Fibroblast of pulmonary artery (primary cell): ENCODE measurements around the gene EEPD1.

Experiments
- DNase-seq: peaks from one replicate; pipeline ENCODE4 v3.0.0-alpha.2; 2010; ENCODE audit warnings: low read depth
- H3K4me3 ChIP-seq: replicated peaks from 2 replicates; pipeline ENCODE4 v1.5.1; 2011; ENCODE audit warnings: low read depth, mild to moderate bottlenecking, control low read depth, low read length, moderate library complexity
- TF ChIP-seq, protein P1 (sequence below): IDR thresholded peaks from 2 replicates; pipeline ENCODE4 v1.5.1; 2011; ENCODE audit warnings: mild to moderate bottlenecking, control low read depth, low read length, inconsistent platforms; ENCODE audit errors: missing control alignments

The EEPD1 gene

GRCh38 chr7:36131026-36131425 is 22.0 kb upstream of the EEPD1 start:
- TF ChIP-seq, protein P1, sequence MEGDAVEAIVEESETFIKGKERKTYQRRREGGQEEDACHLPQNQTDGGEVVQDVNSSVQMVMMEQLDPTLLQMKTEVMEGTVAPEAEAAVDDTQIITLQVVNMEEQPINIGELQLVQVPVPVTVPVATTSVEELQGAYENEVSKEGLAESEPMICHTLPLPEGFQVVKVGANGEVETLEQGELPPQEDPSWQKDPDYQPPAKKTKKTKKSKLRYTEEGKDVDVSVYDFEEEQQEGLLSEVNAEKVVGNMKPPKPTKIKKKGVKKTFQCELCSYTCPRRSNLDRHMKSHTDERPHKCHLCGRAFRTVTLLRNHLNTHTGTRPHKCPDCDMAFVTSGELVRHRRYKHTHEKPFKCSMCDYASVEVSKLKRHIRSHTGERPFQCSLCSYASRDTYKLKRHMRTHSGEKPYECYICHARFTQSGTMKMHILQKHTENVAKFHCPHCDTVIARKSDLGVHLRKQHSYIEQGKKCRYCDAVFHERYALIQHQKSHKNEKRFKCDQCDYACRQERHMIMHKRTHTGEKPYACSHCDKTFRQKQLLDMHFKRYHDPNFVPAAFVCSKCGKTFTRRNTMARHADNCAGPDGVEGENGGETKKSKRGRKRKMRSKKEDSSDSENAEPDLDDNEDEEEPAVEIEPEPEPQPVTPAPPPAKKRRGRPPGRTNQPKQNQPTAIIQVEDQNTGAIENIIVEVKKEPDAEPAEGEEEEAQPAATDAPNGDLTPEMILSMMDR, result no peak
- H3K4me3 ChIP-seq, result no peak overlapping the region
- no peak for DNase-seq

DNA sequence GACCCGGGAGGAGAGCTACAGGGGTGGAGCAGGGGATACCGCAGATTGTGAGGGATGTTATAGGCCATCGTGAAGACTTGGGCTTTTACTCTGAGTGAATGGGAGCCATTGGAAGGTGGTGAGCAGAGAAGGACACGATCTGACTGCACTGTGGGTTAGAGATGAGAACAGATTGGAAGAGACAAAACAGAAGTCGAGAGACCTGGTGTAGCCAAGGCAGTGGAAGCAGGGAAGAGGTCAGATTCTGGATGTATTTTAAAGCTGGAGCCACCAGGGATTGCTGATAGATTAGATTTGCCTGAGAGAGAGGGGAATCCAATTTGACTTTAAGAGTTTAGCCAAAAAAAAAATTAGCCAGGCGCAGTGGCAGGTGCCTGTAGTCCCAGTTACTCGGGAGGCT is 21.6 kb upstream of the EEPD1 start:
- no peak overlapping the region for H3K4me3 ChIP-seq
- DNase-seq, result no peak
- TF ChIP-seq, protein P1, result no peak

- no peak for DNase-seq
- TF ChIP-seq, protein P1, result no peak
- no peak overlapping the region for H3K4me3 ChIP-seq
These were observed 21.0 kb upstream of the EEPD1 start for GRCh38 chr7:36132012-36132411.

DNA sequence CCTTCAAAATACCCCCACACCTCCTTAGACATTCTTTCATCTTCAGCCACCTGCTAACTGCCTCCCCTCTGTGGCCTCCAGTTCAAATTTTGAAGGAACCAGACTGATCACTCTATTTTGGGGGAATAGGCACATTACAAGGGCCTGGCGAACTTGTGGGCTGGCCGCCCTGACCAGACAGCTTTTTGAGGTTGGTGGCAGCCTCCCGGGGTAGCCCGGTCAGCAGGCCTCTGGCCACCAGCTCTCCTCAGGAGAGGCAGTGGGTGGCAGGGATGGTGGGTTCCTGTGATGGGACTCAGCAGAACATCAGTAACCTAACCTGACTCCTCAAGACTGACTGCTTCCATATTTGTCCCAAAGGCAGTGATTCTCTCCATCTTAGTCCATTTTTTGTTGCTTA is 17.4 kb upstream of the EEPD1 start:
- H3K4me3 ChIP-seq, result no peak overlapping the region
- DNase-seq, result no peak
- TF ChIP-seq, protein P1, result no peak

DNA sequence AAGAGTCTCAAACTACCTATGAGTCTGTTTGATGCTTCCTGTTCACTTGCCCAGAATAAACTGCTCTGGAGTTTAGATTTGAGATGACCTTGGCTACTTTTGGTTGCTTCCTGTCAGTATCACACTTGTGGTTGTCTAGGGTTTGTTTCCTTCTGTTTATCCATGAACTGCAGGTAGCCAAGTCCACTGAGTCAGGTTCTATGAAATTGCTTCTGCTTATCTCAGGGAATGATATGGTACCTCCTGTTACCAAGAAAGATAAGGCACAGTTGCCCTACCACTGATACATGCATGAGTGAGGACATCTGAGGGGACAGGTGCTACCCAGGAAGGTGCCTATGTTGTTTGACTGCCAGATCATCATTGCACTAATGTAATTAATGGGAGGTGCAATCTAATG is 15.8 kb upstream of the EEPD1 start:
- DNase-seq, result no peak
- H3K4me3 ChIP-seq, result no peak overlapping the region
- TF ChIP-seq, protein P1, result no peak

DNA sequence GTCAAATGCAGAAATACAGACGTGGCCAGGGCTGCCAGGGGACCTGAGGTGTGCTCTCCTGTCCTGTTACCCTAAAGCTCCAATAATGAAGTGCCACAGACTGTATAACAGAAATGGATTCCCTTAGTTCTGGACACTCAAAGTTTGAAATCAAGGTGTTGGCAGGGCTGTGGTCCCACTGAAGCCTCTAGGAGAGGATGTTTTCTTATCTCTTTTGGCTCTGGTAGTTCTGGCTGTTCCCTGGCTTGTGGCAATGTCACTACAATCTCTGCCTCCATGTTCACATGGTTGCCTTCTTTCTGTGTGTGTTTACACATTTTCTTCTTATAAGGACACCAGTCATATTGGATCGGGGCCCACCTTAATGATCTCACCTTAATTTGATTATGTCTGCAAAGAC is 15.3 kb upstream of the EEPD1 start:
- TF ChIP-seq, protein P1, result no peak
- no peak for DNase-seq
- no peak overlapping the region for H3K4me3 ChIP-seq

DNA sequence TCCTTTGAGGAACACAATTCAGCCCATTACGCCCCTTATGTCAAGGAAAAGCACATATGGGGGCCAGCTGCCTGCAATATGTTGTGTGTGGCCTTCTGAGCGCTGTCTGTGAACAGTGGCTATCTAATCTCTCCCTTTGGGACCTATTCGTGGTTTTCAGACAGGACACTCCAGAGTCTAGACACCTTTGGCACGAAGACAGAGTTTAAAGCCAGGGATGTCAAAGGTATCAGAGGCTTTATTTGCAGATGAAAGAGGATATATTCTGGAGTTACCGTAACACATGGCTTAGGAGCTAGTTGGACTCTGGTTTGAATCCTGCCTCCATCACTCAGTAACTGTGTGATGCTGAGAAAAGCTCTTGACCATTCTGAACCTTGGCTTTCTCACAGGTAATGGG is 14.8 kb upstream of the EEPD1 start:
- TF ChIP-seq, protein P1, result no peak
- DNase-seq, result no peak
- no peak overlapping the region for H3K4me3 ChIP-seq
